ENCODE data around the gene SLC44A1. TPM values are rescaled to one million over a fixed set of nuclear protein-coding genes. Genes with fewer than 3 reads are reported as not detected.

Gene SLC44A1
- total RNA-seq, 1 donor from 2014 or later: 9.6 TPM

GRCh38 chr9:105443121-105443520 lies 198.7 kb downstream of the SLC44A1 start:
- Mint-ChIP-seq H3K4me1 (ENCODE audit: low read depth, unreplicated experiment) (peaks cover 12% of the 10 kb centered on the region), H3K27ac (ENCODE audit: unreplicated experiment) (no peak overlapping the region), H3K9me3 (ENCODE audit: unreplicated experiment) (peaks cover 5% of the 10 kb centered on the region), H3K27me3 (ENCODE audit: unreplicated experiment) (peaks cover 4% of the 10 kb centered on the region), H3K36me3 (ENCODE audit: unreplicated experiment) (no peaks in the 10 kb centered on the region), H3K4me3 (ENCODE audit: unreplicated experiment) (no peak overlapping the region)
- TF ChIP-seq CTCF (IDR thresholded peaks at IDR 0.05; ENCODE audit: partially characterized antibody, unreplicated experiment): no peak
- no peak for DNase-seq

- no peak for DNase-seq
- peaks cover 6% of the 10 kb centered on the region for H3K27me3 Mint-ChIP-seq (ENCODE audit: unreplicated experiment)
- no peak overlapping the region for H3K27ac Mint-ChIP-seq (ENCODE audit: unreplicated experiment)
- peaks cover 7% of the 10 kb centered on the region for H3K9me3 Mint-ChIP-seq (ENCODE audit: unreplicated experiment)
- TF ChIP-seq CTCF (IDR thresholded peaks at IDR 0.05; ENCODE audit: partially characterized antibody, unreplicated experiment): no peak
- H3K4me1 Mint-ChIP-seq (ENCODE audit: low read depth, unreplicated experiment): peaks cover 3% of the 10 kb centered on the region
- no peaks in the 10 kb centered on the region for H3K36me3 Mint-ChIP-seq (ENCODE audit: unreplicated experiment)
- no peak overlapping the region for H3K4me3 Mint-ChIP-seq (ENCODE audit: unreplicated experiment)
These were observed 199.7 kb downstream of the SLC44A1 start for GRCh38 chr9:105444130-105444529.

- H3K36me3 Mint-ChIP-seq (ENCODE audit: unreplicated experiment): no peaks in the 10 kb centered on the region
- peaks cover 9% of the 10 kb centered on the region for H3K9me3 Mint-ChIP-seq (ENCODE audit: unreplicated experiment)
- DNase-seq: no peak
- peaks cover 10% of the 10 kb centered on the region for H3K4me1 Mint-ChIP-seq (ENCODE audit: low read depth, unreplicated experiment)
- no peak for TF ChIP-seq CTCF (IDR thresholded peaks at IDR 0.05; ENCODE audit: partially characterized antibody, unreplicated experiment)
- H3K4me3 Mint-ChIP-seq (ENCODE audit: unreplicated experiment): no peak overlapping the region
- H3K27me3 Mint-ChIP-seq (ENCODE audit: unreplicated experiment): peaks cover 6% of the 10 kb centered on the region
- H3K27ac Mint-ChIP-seq (ENCODE audit: unreplicated experiment): no peak overlapping the region
These were observed 200.9 kb downstream of the SLC44A1 start for GRCh38 chr9:105445203-105445881.

GRCh38 chr9:105447386-105447813 lies 202.9 kb downstream of the SLC44A1 start:
- H3K4me3 Mint-ChIP-seq (ENCODE audit: unreplicated experiment): peak overlapping the region; percentile 87
- TF ChIP-seq CTCF (IDR thresholded peaks at IDR 0.05; ENCODE audit: partially characterized antibody, unreplicated experiment): no peak
- H3K9me3 Mint-ChIP-seq (ENCODE audit: unreplicated experiment): peaks cover 9% of the 10 kb centered on the region

More at GRCh38 chr9:105447386-105447813, 202.9 kb downstream of the SLC44A1 start:
- Mint-ChIP-seq H3K36me3 (ENCODE audit: unreplicated experiment) (no peaks in the 10 kb centered on the region), H3K27ac (ENCODE audit: unreplicated experiment) (peak overlapping the region; percentile 95), H3K4me1 (ENCODE audit: low read depth, unreplicated experiment) (peaks cover 18% of the 10 kb centered on the region), H3K27me3 (ENCODE audit: unreplicated experiment) (peaks cover 6% of the 10 kb centered on the region)
- no peak for DNase-seq

All from glutamatergic neuron (in vitro differentiated cells).